Liver (tissue), 9 donors: ENCODE data around the gene NFATC2. TPM values are rescaled to one million over a fixed set of nuclear protein-coding genes. Genes with fewer than 3 reads are reported as not detected.

Source experiments
- DNase-seq: peaks from one replicate; pipeline ENCODE4 v3.0.0-alpha.2; 2017; ENCODE audit warnings: low spot score
- H3K27ac ChIP-seq, 2 donors: one replicate each; pipeline ENCODE4 v1.7.0; 2013; ENCODE audit warnings: inconsistent platforms in 2 of 2, low read length in 2 of 2, control low read depth in 1 of 2, low read depth in 1 of 2, mild to moderate bottlenecking in 1 of 2
- H3K27me3 ChIP-seq, 4 donors: one replicate each; pipeline versions ENCODE4 v1.6.1 to v1.7.0; 2013; ENCODE audit warnings: low read length in 3 of 4, inconsistent platforms in 1 of 4, mild to moderate bottlenecking in 1 of 4, moderate library complexity in 1 of 4; ENCODE audit not compliant: control insufficient read depth in 4 of 4, insufficient read depth in 4 of 4
- H3K36me3 ChIP-seq, 4 donors: one replicate each; pipeline versions ENCODE4 v1.6.1 to v1.7.0; 2013; ENCODE audit warnings: low read length in 3 of 4, mild to moderate bottlenecking in 3 of 4, low read depth in 1 of 4, moderate library complexity in 1 of 4; ENCODE audit not compliant: control insufficient read depth in 4 of 4, insufficient read depth in 3 of 4
- H3K4me1 ChIP-seq, 4 donors: one replicate each; pipeline versions ENCODE4 v1.6.1 to v1.7.0; 2013; ENCODE audit warnings: low read length in 3 of 4, mild to moderate bottlenecking in 3 of 4, moderate library complexity in 1 of 4; ENCODE audit not compliant: control insufficient read depth in 4 of 4, insufficient read depth in 4 of 4
- H3K4me3 ChIP-seq, 3 donors: one replicate each; pipeline versions ENCODE4 v1.6.1 to v1.7.0; 2013; ENCODE audit warnings: low read length in 3 of 3, control low read depth in 1 of 3, low read depth in 1 of 3, mild to moderate bottlenecking in 1 of 3
- H3K9ac ChIP-seq, 2 donors: one replicate each; pipeline ENCODE4 v1.7.0; 2013; ENCODE audit warnings: low read length in 2 of 2, mild to moderate bottlenecking in 2 of 2, moderate library complexity in 2 of 2, control low read depth in 1 of 2, low read depth in 1 of 2
- H3K9me3 ChIP-seq, 4 donors: one replicate each; pipeline versions ENCODE4 v1.6.1 to v1.7.0; 2013; ENCODE audit warnings: low read length in 3 of 4; ENCODE audit not compliant: control insufficient read depth in 4 of 4
- CTCF ChIP-seq: fragments of 150-350 bp; IDR thresholded peaks from 2 replicates; pipeline ENCODE4 v1.5.1; 2017; ENCODE audit warnings: improper control_type of control experiment, low read depth, low read length; ENCODE audit not compliant: missing input control
- EGR1 ChIP-seq, 2 donors: IDR thresholded peaks; 2 replicates each; pipeline ENCODE4 v1.6.1; 2016 to 2018; ENCODE audit warnings: antibody characterized with exemption in 2 of 2, low read depth in 2 of 2
- FOXA1 ChIP-seq: IDR thresholded peaks from 2 replicates; pipeline ENCODE4 v1.6.1; 2016; ENCODE audit warnings: antibody characterized with exemption
- FOXA2 ChIP-seq: IDR thresholded peaks from 2 replicates; pipeline ENCODE4 v1.6.1; 2016; ENCODE audit warnings: antibody characterized with exemption
- HNF4A ChIP-seq, 2 donors: conservative IDR thresholded peaks; 2 replicates each; pipeline ENCODE4 v1.6.1; 2016; ENCODE audit warnings: antibody characterized with exemption in 2 of 2, mild to moderate bottlenecking in 2 of 2
- JUND ChIP-seq, 2 donors: IDR thresholded peaks; 2 replicates each; pipeline ENCODE4 v1.6.1; 2016; ENCODE audit warnings: antibody characterized with exemption in 2 of 2
- NR2F2 ChIP-seq: IDR thresholded peaks from 2 replicates; pipeline ENCODE4 v1.6.1; 2016; ENCODE audit warnings: antibody characterized with exemption
- REST ChIP-seq: IDR thresholded peaks from 2 replicates; pipeline ENCODE4 v1.6.1; 2016; ENCODE audit warnings: antibody characterized with exemption, mild to moderate bottlenecking
- RXRA ChIP-seq, 2 donors: IDR thresholded peaks; 2 replicates each; pipeline ENCODE4 v1.6.1; 2017 to 2018; ENCODE audit warnings: antibody characterized with exemption in 2 of 2, mild to moderate bottlenecking in 1 of 2
- SP1 ChIP-seq: IDR thresholded peaks from 2 replicates; pipeline ENCODE4 v1.6.1; 2018; ENCODE audit warnings: antibody characterized with exemption, mild to moderate bottlenecking
- TAF1 ChIP-seq: conservative IDR thresholded peaks from 2 replicates; pipeline ENCODE4 v1.6.1; 2016; ENCODE audit warnings: antibody characterized with exemption, mild to moderate bottlenecking
- WGBS: extraction: QIAGEN DNeasy Blood & Tissue Kit; methylation state at CpG from one replicate; pipeline ENCODE4 v1.1.7; 2013; 5-methylcytosine and 5-hydroxymethylcytosine counted together
- polyA plus RNA-seq, 2 donors: library from polyadenylated mRNA; stranded (reverse) in 1 of 2; unstranded in 1 of 2; fragments of 200-250 nt in 1 of 2; fragments of >200 nt in 1 of 2; fragmentation: Nextera tagmentation in 1 of 2; extraction: Ambion mirVana in 1 of 2; gene quantifications; one replicate each; pipeline versions ENCODE4 v1.2.1 to v1.2.3, GENCODE V29; 2013 to 2015
- total RNA-seq, 2 donors: library from RNA; depleted of rRNA; stranded (reverse); fragments of >200 nt; gene quantifications; one replicate each; pipeline ENCODE4 v1.2.3, GENCODE V29; 2014
- TF ChIP-seq, protein P1 (sequence below): IDR thresholded peaks from 2 replicates; pipeline ENCODE4 v1.6.1; 2016; ENCODE audit warnings: antibody characterized with exemption
- donor health status: healthy.
- donor health status: healthy.
- donor health status: healthy.
- donor health status: healthy.
- donor health status: healthy.

The NFATC2 gene
- total and polyA plus RNA-seq, 4 donors = 1.2 to 6.7 (median 2.6) TPM

GRCh38 chr20:51446656-51447055 is 95.9 kb downstream of the NFATC2 start:
- H3K9me3 ChIP-seq = no peaks in the 10 kb centered on the region
- no peaks in the 10 kb centered on the region for H3K27me3 ChIP-seq
- no peak overlapping the region for H3K4me3 ChIP-seq
- TF ChIP-seq JUND (IDR thresholded peaks at IDR 0.05) = peak in 1 of 2 donors; percentile 48
- no peak for TF ChIP-seq CTCF
- TF ChIP-seq HNF4A (conservative IDR thresholded peaks at IDR 0.05) = peak in 1 of 2 donors; percentile 3
- no peak for TF ChIP-seq TAF1
- TF ChIP-seq, protein P1, sequence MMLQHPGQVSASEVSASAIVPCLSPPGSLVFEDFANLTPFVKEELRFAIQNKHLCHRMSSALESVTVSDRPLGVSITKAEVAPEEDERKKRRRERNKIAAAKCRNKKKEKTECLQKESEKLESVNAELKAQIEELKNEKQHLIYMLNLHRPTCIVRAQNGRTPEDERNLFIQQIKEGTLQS = peak; percentile 16
- TF ChIP-seq SP1 = no peak
- peak; percentile 20 to 43 for TF ChIP-seq RXRA (IDR thresholded peaks at IDR 0.05)
- TF ChIP-seq NR2F2 = peak; percentile 32
- H3K4me1 ChIP-seq = peaks cover 7 to 17% (median 16%) of the 10 kb centered on the region in 4 donors
- DNase-seq = no peak
- peak overlapping the region; percentile 65 to 79 for H3K27ac ChIP-seq
- 72% methylated on average over 10 of the region's 10 CpGs for WGBS
- no peak overlapping the region for H3K9ac ChIP-seq
- H3K36me3 ChIP-seq = peaks cover 0 to 7% (median under 1%) of the 10 kb centered on the region in 4 donors

- no peaks in the 10 kb centered on the region for H3K27me3 ChIP-seq
- H3K36me3 ChIP-seq = peaks cover 0 to 7% (median 0%) of the 10 kb centered on the region in 4 donors
- H3K9ac ChIP-seq = no peak overlapping the region
- no peak overlapping the region for H3K4me3 ChIP-seq
- no peak for DNase-seq
- TF ChIP-seq FOXA1 (no peak), NR2F2 (no peak), HNF4A (conservative IDR thresholded peaks at IDR 0.05) (no peak), FOXA2 (no peak), CTCF (no peak), RXRA (IDR thresholded peaks at IDR 0.05) (no peak), EGR1 (IDR thresholded peaks at IDR 0.05; ENCODE audit: low read depth in 2 of 2) (no peak), JUND (IDR thresholded peaks at IDR 0.05) (no peak), REST (no peak)
- TF ChIP-seq, protein P1 = no peak
- no peaks in the 10 kb centered on the region for H3K9me3 ChIP-seq
- 86% methylated on average over 2 of the region's 2 CpGs for WGBS
- peaks cover 7 to 17% (median 16%) of the 10 kb centered on the region in 4 donors for H3K4me1 ChIP-seq
- H3K27ac ChIP-seq = peak overlapping the region in 1 of 2 donors; percentile 79
These were observed 96.3 kb downstream of the NFATC2 start for GRCh38 chr20:51446230-51446629.
